Uterus (tissue), 4 donors: ENCODE results near the gene CACNA2D1. TPM values are rescaled to one million over a fixed set of nuclear protein-coding genes. Genes with fewer than 3 reads are reported as not detected.

ENCODE experiments used
- DNase-seq, 2 donors: peaks; one replicate each; pipeline ENCODE4 v3.0.0-alpha.2; 2019 to 2020
- H3K27ac ChIP-seq, 2 donors: fragments of 200-600 bp; sonication (generic); 1 replicate in 1 of 2; 2 replicates in 1 of 2; pipeline ENCODE4 v1.5.1; 2016 to 2018
- H3K27me3 ChIP-seq, 2 donors: fragments of 200-600 bp; sonication (generic); one replicate each; pipeline ENCODE4 v1.5.1; 2018 to 2019; ENCODE audit warnings: control low read depth in 1 of 2
- H3K36me3 ChIP-seq, 2 donors: fragments of 200-600 bp; sonication (generic); one replicate each; pipeline ENCODE4 v1.5.1; 2019; ENCODE audit warnings: control low read depth in 1 of 2
- H3K4me1 ChIP-seq, 2 donors: fragments of 200-600 bp; sonication (generic); one replicate each; pipeline ENCODE4 v1.5.1; 2018 to 2019; ENCODE audit warnings: control low read depth in 1 of 2
- H3K4me3 ChIP-seq, 2 donors: fragments of 200-600 bp; sonication (generic); 1 replicate in 1 of 2; 2 replicates in 1 of 2; pipeline ENCODE4 v1.5.1; 2018 to 2019; ENCODE audit warnings: mild to moderate bottlenecking in 1 of 2
- H3K9me3 ChIP-seq, 2 donors: fragments of 200-600 bp; sonication (generic); one replicate each; pipeline ENCODE4 v1.5.1; 2019; ENCODE audit warnings: control low read depth in 1 of 2
- CTCF ChIP-seq, 4 experiments: fragments of 200-600 bp in 2 of 4; fragments of 450-650 bp in 2 of 4; sonication (generic) in 2 of 4; IDR thresholded peaks; one replicate each; pipeline ENCODE4 v1.5.1; 2016 to 2019; ENCODE audit warnings: antibody characterized with exemption in 4 of 4, mild to moderate bottlenecking in 2 of 4, moderate library complexity in 1 of 4
- POLR2A ChIP-seq, 2 donors: fragments of 450-650 bp; IDR thresholded peaks; one replicate each; pipeline ENCODE4 v1.6.1; 2016; ENCODE audit warnings: antibody characterized with exemption in 2 of 2, mild to moderate bottlenecking in 1 of 2, moderate library complexity in 1 of 2
- intact Hi-C: fragments of 100-400 bp; cut with DNase I; formaldehyde crosslinking; loops from one replicate; pipeline ENCODE4 v1.15.1; 2023; ENCODE audit warnings: low total_unique reads
- total RNA-seq, 4 donors: library from RNA; depleted of rRNA in 3 of 4; stranded (reverse); fragments of >200 nt in 3 of 4; gene quantifications; one replicate each; pipeline versions ENCODE4 v1.1.0 to v1.2.4, GENCODE V29; 2014 to 2023
- donor health status: DM: yes; HTN: yes; CAD: no.

CACNA2D1 gene
- total RNA-seq, 4 donors from 2014 or later = 30.1 to 54.1 (median 43.6) TPM

- H3K27ac ChIP-seq = no peak overlapping the region
- DNase-seq = no peak
- intact Hi-C loops = no loop called here
These were observed 249.4 kb downstream of the CACNA2D1 start for GRCh38 chr7:82194016-82194643.

GRCh38 chr7:82188636-82189035 is 254.9 kb downstream of the CACNA2D1 start:
- Histone ChIP-seq H3K4me1 (no peaks in the 10 kb centered on the region), H3K36me3 (no peaks in the 10 kb centered on the region), H3K4me3 (no peak overlapping the region), H3K27ac (no peak overlapping the region), H3K9me3 (no peaks in the 10 kb centered on the region), H3K27me3 (no peaks in the 10 kb centered on the region)
- TF ChIP-seq CTCF (IDR thresholded peaks at IDR 0.05) (no peak), POLR2A (IDR thresholded peaks at IDR 0.05) (no peak)
- intact Hi-C loops = no loop called here
- DNase-seq = no peak

More at GRCh38 chr7:82194016-82194643, 249.4 kb downstream of the CACNA2D1 start:
- no peak for TF ChIP-seq CTCF (IDR thresholded peaks at IDR 0.05)
- no peak for TF ChIP-seq POLR2A (IDR thresholded peaks at IDR 0.05)
- Histone ChIP-seq H3K4me3 (no peak overlapping the region), H3K9me3 (no peaks in the 10 kb centered on the region), H3K27me3 (no peaks in the 10 kb centered on the region), H3K36me3 (no peaks in the 10 kb centered on the region), H3K4me1 (no peaks in the 10 kb centered on the region)

GRCh38 chr7:82185443-82185842 is 258.1 kb downstream of the CACNA2D1 start:
- no peaks in the 10 kb centered on the region for H3K36me3 ChIP-seq

GRCh38 chr7:82183634-82184033 is 259.9 kb downstream of the CACNA2D1 start:
- no peak for DNase-seq
- Histone ChIP-seq H3K27ac (no peak overlapping the region), H3K4me3 (no peak overlapping the region), H3K36me3 (no peaks in the 10 kb centered on the region), H3K27me3 (no peaks in the 10 kb centered on the region), H3K9me3 (no peaks in the 10 kb centered on the region), H3K4me1 (no peaks in the 10 kb centered on the region)
- intact Hi-C loops = no loop called here
- TF ChIP-seq CTCF (IDR thresholded peaks at IDR 0.05) (no peak), POLR2A (IDR thresholded peaks at IDR 0.05) (no peak)

More at GRCh38 chr7:82185443-82185842, 258.1 kb downstream of the CACNA2D1 start:
- no peak overlapping the region for H3K4me3 ChIP-seq
- no peaks in the 10 kb centered on the region for H3K4me1 ChIP-seq
- DNase-seq = no peak
- intact Hi-C loops = no loop called here
- H3K9me3 ChIP-seq = no peaks in the 10 kb centered on the region
- H3K27ac ChIP-seq = no peak overlapping the region
- no peaks in the 10 kb centered on the region for H3K27me3 ChIP-seq
- TF ChIP-seq CTCF (IDR thresholded peaks at IDR 0.05) = no peak
- no peak for TF ChIP-seq POLR2A (IDR thresholded peaks at IDR 0.05)

DNA sequence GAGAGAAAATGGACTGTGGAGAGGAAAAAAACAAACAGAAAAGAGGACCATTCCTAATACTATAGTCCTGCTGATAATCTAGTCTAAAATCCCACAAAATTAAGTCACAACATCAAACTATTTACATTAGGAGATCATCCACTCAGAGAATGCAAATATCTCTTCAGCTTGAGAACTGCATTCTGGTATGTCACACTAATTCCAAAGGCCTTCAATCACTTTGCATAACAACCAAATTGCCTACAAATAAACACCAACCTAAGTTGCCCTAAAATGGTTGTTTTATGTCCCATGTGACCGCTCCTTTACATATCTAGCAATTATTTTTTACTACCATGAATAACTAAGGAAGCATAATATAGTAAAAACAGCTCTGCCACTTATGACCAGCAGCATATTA is 264.3 kb downstream of the CACNA2D1 start:
- intact Hi-C loops = no loop called here
- Histone ChIP-seq H3K9me3 (no peaks in the 10 kb centered on the region), H3K27me3 (no peaks in the 10 kb centered on the region), H3K36me3 (no peaks in the 10 kb centered on the region), H3K4me1 (no peaks in the 10 kb centered on the region), H3K27ac (no peak overlapping the region), H3K4me3 (no peak overlapping the region)
- TF ChIP-seq POLR2A (IDR thresholded peaks at IDR 0.05) = no peak
- TF ChIP-seq CTCF (IDR thresholded peaks at IDR 0.05) = no peak
- no peak for DNase-seq
